NCI-H187 (cell line): ENCODE data around the gene STARD13.

ENCODE experiments used
- DNase-seq, 2 experiments: peaks; one replicate each; lab custom pipeline; 2025; lab: John Stamatoyannopoulos, UW

Gene STARD13

GRCh38 chr13:33139780-33140535 lies 145.6 kb downstream of the STARD13 start:
- DNase-seq, result no peak

GRCh38 chr13:33139184-33139583 lies 146.4 kb downstream of the STARD13 start:
- DNase-seq, result peak in 1 of 2 experiments; percentile 24

- DNase-seq, result peak in 1 of 2 experiments; percentile 14
These were observed 147.1 kb downstream of the STARD13 start for GRCh38 chr13:33138441-33138840.

- no peak for DNase-seq
These were observed 147.8 kb downstream of the STARD13 start for GRCh38 chr13:33137721-33138120.

GRCh38 chr13:33135097-33135496 lies 150.5 kb downstream of the STARD13 start:
- DNase-seq, result no peak

- no peak for DNase-seq
These were observed 151.3 kb downstream of the STARD13 start for GRCh38 chr13:33134213-33134612.

- no peak for DNase-seq
These were observed 152.7 kb downstream of the STARD13 start for GRCh38 chr13:33132644-33133440.

GRCh38 chr13:33129886-33130285 lies 155.7 kb downstream of the STARD13 start:
- DNase-seq, result no peak

- DNase-seq, result no peak
These were observed 156.3 kb downstream of the STARD13 start for GRCh38 chr13:33129094-33129832.

GRCh38 chr13:33128134-33128533 lies 157.4 kb downstream of the STARD13 start:
- DNase-seq, result no peak

GRCh38 chr13:33127009-33127551 lies 158.5 kb downstream of the STARD13 start:
- no peak for DNase-seq

GRCh38 chr13:33125821-33126570 lies 159.6 kb downstream of the STARD13 start:
- DNase-seq, result no peak

GRCh38 chr13:33123066-33123859 lies 162.3 kb downstream of the STARD13 start:
- no peak for DNase-seq

GRCh38 chr13:33119856-33120543 lies 165.6 kb downstream of the STARD13 start:
- DNase-seq, result no peak

GRCh38 chr13:33119022-33119781 lies 166.4 kb downstream of the STARD13 start:
- no peak for DNase-seq

GRCh38 chr13:33116321-33117010 lies 169.1 kb downstream of the STARD13 start:
- DNase-seq, result no peak

- DNase-seq, result no peak
These were observed 170.3 kb downstream of the STARD13 start for GRCh38 chr13:33115274-33115673.

GRCh38 chr13:33114146-33114545 lies 171.4 kb downstream of the STARD13 start:
- no peak for DNase-seq

GRCh38 chr13:33112766-33113165 lies 172.8 kb downstream of the STARD13 start:
- no peak for DNase-seq
